22Rv1 (cell line): Measurements from ENCODE around the gene PCDH9.

Experiments used
- CTCF ChIP-seq: fragments of 450-650 bp; IDR thresholded peaks from 2 replicates; pipeline ENCODE4 v1.5.1; 2017; ENCODE audit warnings: mild to moderate bottlenecking
- ZFX ChIP-seq: fragments of 450-650 bp; IDR thresholded peaks from 2 replicates; pipeline ENCODE4 v1.6.1; 2017; ENCODE audit warnings: antibody characterized with exemption, borderline replicate concordance

- TF ChIP-seq CTCF: no peak
- no peak for TF ChIP-seq ZFX
These were observed 965.2 kb downstream of the PCDH9 start for GRCh38 chr13:66264971-66265370.
